ENCODE measurements around the gene CIITA. TPM values are rescaled to one million over a fixed set of nuclear protein-coding genes. Genes with fewer than 3 reads are reported as not detected.
"Not testable (repeated sequence)": the region's sequence is repeated elsewhere in the genome, so short reads cannot be mapped to it uniquely, and the experiment has no call there.

Gene CIITA
- total RNA-seq, 2 donors from 2014 or later = 6.5 to 6.6 TPM

DNA sequence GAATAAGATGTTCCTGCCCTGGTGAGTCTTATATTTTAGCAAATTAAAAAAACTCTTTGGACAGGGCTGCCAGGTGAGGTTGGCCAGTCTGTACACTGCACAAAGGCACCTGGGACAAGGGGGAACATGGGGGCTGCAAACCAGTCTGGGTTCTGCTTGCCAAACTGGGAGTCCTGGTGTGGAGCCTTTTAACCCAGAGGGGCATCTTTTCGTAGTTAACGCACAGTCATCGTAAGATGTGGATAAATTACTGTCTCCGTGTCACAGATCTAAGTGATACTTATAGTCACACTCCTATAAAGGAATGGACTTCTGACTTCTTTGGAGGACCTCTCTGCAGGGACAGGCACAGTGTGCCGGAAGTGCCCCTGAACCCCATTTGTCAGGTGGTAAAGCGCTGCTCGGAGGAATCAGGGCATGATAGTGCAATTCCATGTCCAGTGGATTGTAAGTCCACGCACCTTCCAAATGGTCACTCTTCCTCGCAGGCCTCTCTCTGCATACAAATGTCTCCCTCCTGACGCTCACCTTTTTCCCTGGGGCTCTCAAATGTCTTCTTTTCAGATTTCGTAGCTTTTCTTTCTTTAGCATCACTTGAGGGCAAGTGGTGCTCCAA is 50.6 kb downstream of the CIITA start:
- WGBS, 2 donors = 96 to 97% methylated on average over 11 of the region's 11 CpGs
- ATAC-seq (no peak), DNase-seq (no peak)
- Histone ChIP-seq H3K4me1 (peaks cover 18% of the 10 kb centered on the region), H3K4me3 (no peak overlapping the region), H3K27ac (no peak overlapping the region), H3K36me3 (replicated peaks in 1 of 2; ENCODE audit: insufficient read depth in 1 of 2, low read depth in 2 of 2) (peaks cover 0 to 5% of the 10 kb centered on the region in 2 donors), H3K9me3 (no peaks in the 10 kb centered on the region), H3K27me3 (no peaks in the 10 kb centered on the region)
- TF ChIP-seq, protein P1, sequence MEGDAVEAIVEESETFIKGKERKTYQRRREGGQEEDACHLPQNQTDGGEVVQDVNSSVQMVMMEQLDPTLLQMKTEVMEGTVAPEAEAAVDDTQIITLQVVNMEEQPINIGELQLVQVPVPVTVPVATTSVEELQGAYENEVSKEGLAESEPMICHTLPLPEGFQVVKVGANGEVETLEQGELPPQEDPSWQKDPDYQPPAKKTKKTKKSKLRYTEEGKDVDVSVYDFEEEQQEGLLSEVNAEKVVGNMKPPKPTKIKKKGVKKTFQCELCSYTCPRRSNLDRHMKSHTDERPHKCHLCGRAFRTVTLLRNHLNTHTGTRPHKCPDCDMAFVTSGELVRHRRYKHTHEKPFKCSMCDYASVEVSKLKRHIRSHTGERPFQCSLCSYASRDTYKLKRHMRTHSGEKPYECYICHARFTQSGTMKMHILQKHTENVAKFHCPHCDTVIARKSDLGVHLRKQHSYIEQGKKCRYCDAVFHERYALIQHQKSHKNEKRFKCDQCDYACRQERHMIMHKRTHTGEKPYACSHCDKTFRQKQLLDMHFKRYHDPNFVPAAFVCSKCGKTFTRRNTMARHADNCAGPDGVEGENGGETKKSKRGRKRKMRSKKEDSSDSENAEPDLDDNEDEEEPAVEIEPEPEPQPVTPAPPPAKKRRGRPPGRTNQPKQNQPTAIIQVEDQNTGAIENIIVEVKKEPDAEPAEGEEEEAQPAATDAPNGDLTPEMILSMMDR (IDR thresholded peaks at IDR 0.05) = no peak
- no peak for TF ChIP-seq POLR2A (IDR thresholded peaks at IDR 0.05)
- intact Hi-C loops (cut with DNase I) = loop anchor here (10.0 kb wide), 1 partner anchor 413 kb away; no protein-coding TSS in a partner anchor

DNA sequence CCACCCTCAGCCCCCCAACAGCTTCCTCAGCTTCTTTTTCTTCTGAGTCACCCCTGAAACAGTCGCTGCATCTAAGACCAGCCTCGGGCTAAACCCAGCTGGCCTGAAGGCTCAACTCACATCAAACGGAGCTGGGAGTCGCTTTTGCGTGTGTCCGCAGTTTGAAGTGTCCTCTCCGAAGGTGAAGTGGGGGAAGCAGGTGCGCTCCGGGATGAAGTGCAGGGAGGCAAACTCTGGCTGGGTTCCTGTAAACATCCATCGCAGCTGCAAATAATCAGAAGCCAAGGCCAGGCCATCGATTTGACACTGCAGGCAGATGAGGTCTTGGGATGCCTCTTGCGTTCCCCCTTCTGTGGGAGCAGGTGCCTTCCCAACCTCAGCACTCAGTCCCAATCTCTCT is 52.1 kb downstream of the CIITA start:
- intact Hi-C loops (cut with DNase I) = loop anchor here (10.0 kb wide), 1 partner anchor 414 kb away; no protein-coding TSS in a partner anchor
- 64 to 75% methylated on average over 10 to 12 of the region's 12 CpGs for WGBS, 2 donors
- H3K4me3 ChIP-seq; DNase-seq; H3K27ac ChIP-seq; H3K27me3 ChIP-seq; H3K36me3 ChIP-seq (replicated peaks in 1 of 2; ENCODE audit: insufficient read depth in 1 of 2, low read depth in 2 of 2); H3K9me3 ChIP-seq; ATAC-seq: not testable (repeated sequence)
- peaks cover 13% of the 10 kb centered on the region for H3K4me1 ChIP-seq

DNA sequence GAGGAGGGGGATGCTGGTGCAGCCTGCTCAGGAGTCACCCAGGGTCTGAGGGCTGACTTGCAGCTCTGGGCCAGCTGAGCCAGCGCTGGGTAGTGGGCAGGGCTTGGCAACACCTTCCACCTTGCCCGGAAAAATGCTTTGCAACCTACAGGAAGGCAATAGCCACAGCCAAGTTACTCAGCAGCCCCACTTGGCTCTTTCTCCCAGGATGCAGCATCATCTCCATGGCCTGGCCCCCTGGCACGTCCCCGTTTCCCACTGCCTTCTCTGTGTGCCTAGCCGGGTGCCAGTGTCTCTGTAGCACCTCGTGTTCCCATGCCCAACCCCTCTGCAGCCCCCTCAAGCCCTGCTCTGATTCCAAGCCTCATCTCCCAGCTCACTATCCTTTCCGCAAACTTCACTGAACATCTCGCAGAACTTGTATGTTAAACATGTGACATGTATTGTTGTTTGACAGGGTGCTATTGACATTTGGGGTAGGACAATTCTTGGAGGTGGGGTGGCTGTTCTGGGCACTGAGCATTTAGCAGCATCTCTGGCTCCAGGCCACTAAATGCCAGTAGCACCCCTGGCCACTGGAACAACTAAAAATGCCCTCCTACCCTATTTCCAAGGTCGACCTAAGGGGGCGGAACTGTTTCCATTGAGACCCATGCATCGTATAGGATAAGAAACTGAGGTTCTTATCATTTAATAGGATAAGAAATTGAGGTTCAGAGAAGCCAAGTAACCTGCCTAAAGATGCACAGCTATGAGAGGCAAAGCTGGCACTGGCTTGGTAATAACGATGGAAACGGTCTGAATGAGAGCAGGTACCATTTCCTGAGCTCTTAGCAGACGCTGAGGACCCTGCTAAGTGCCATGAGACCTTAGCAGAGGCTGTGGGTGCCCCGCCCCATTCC is 53.1 kb downstream of the CIITA start:
- H3K36me3 ChIP-seq (replicated peaks in 1 of 2; ENCODE audit: insufficient read depth in 1 of 2, low read depth in 2 of 2) = peaks cover 0 to 4% of the 10 kb centered on the region in 2 donors
- no peak overlapping the region for H3K4me3 ChIP-seq
- 67 to 70% methylated on average over 15 of the region's 15 CpGs for WGBS, 2 donors
- DNase-seq (peak in 2 of 4 donors; percentile 28 to 44), ATAC-seq (peak; percentile 47)
- no peak overlapping the region for H3K27ac ChIP-seq
- TF ChIP-seq POLR2A (IDR thresholded peaks at IDR 0.05) = no peak
- TF ChIP-seq, protein P1 (IDR thresholded peaks at IDR 0.05) = no peak
- H3K9me3 ChIP-seq = no peaks in the 10 kb centered on the region
- peaks cover 19% of the 10 kb centered on the region for H3K4me1 ChIP-seq
- intact Hi-C loops (cut with DNase I) = loop anchor here (10.0 kb wide), 1 partner anchor 415 kb away; no protein-coding TSS in a partner anchor
- no peaks in the 10 kb centered on the region for H3K27me3 ChIP-seq

DNA sequence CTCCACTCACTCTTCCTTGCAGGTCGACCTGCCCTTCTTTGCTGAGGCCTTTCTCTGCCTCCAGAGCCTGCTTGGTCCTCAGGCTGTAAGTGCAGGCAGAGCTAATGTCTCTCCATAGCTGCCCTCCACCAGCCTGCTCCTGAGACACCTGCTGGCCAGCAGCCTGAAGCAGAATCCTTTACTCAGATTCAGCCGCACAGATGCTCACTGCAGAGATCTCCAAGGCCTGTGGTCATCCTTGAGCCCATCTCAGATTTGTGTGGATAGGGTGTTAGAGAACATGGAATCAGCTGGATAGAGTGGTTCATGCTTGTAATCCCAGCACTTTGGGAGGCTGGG is 53.7 kb downstream of the CIITA start:
- Histone ChIP-seq H3K4me3 (no peak overlapping the region), H3K27ac (no peak overlapping the region), H3K36me3 (replicated peaks in 1 of 2; ENCODE audit: insufficient read depth in 1 of 2, low read depth in 2 of 2) (peaks cover 0 to 4% of the 10 kb centered on the region in 2 donors), H3K27me3 (no peaks in the 10 kb centered on the region), H3K4me1 (peaks cover 26% of the 10 kb centered on the region), H3K9me3 (no peaks in the 10 kb centered on the region)
- WGBS, 2 donors = 79 to 86% methylated on average over 1 to 2 of the region's 2 CpGs
- TF ChIP-seq POLR2A (IDR thresholded peaks at IDR 0.05) = no peak
- TF ChIP-seq, protein P1 (IDR thresholded peaks at IDR 0.05) = no peak
- ATAC-seq (no peak), DNase-seq (no peak)
- intact Hi-C loops (cut with DNase I) = no loop called here

DNA sequence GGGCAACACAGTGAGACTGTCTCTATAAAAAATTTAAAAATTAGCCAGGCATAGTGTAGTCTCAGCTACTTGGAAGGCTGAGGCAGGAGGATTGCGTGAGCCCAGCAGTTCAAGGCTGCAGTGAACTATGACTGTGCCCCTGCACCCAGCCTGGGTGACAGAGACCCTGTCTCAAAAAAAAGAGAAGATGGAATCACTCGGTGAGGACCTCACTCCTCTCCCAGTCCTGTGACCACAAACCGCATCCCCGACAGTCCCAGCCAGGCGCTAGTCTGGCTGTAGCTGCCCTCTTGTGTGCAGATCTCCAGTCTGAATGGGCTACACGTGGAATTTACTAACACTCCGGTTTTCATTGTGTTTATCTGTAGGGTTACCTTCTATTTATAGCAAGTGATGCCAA is 54.1 kb downstream of the CIITA start:
- intact Hi-C loops (cut with DNase I) = no loop called here
- H3K36me3 ChIP-seq (replicated peaks in 1 of 2; ENCODE audit: insufficient read depth in 1 of 2, low read depth in 2 of 2) = peaks cover 0 to 4% of the 10 kb centered on the region in 2 donors
- H3K4me1 ChIP-seq = peaks cover 30% of the 10 kb centered on the region
- WGBS, 2 donors = 63 to 69% methylated on average over 7 of the region's 7 CpGs
- H3K9me3 ChIP-seq = no peaks in the 10 kb centered on the region
- H3K27ac ChIP-seq = no peak overlapping the region
- DNase-seq = no peak
- ATAC-seq = no peak
- H3K27me3 ChIP-seq = no peaks in the 10 kb centered on the region
- H3K4me3 ChIP-seq = no peak overlapping the region
- TF ChIP-seq, protein P1 (IDR thresholded peaks at IDR 0.05) = no peak
- no peak for TF ChIP-seq POLR2A (IDR thresholded peaks at IDR 0.05)
